WTC11 (cell line): ENCODE measurements around the gene SLC25A38. TPM values are rescaled to one million over a fixed set of nuclear protein-coding genes. Genes with fewer than 3 reads are reported as not detected.
"Not testable (repeated sequence)": the region's sequence is repeated elsewhere in the genome, so short reads cannot be mapped to it uniquely, and the experiment has no call there.

Experiments
- ATAC-seq: fragments of 200-7000 bp; cut with Tn5 transposase; 2 replicates; pipeline ENCODE4 v1.10.0; 2021; ENCODE audit warnings: mild to moderate bottlenecking, moderate library complexity
- CTCF ChIA-PET: fragments of 300-600 bp; sonication (Branson Sonifier 250); formaldehyde crosslinking; loops from one replicate; lab custom pipeline; 2021; ENCODE audit warnings: antibody characterized with exemption; lab: Charles Lee
- POLR2A ChIA-PET: fragments of 350-600 bp; sonication (Branson Sonifier 250); formaldehyde crosslinking; loops from one replicate; lab custom pipeline; 2021; ENCODE audit warnings: antibody characterized with exemption; lab: Charles Lee
- DNase-seq: peaks from one replicate; pipeline ENCODE4 v3.0.0; 2021; ENCODE audit warnings: low spot score
- H3K27ac Mint-ChIP-seq: 2 replicates; pipeline ENCODE4 v1.8.0; 2021; ENCODE audit warnings: mixed read lengths
- H3K27me3 Mint-ChIP-seq: 2 replicates; pipeline ENCODE4 v1.8.0; 2021; ENCODE audit warnings: low read depth, mild to moderate bottlenecking, moderate library complexity, mixed read lengths
- H3K36me3 Mint-ChIP-seq: 2 replicates; pipeline ENCODE4 v1.8.0; 2021; ENCODE audit warnings: mixed read lengths
- H3K4me1 Mint-ChIP-seq: 2 replicates; pipeline ENCODE4 v1.8.0; 2022; ENCODE audit warnings: mixed read lengths
- H3K4me3 Mint-ChIP-seq: 2 replicates; pipeline ENCODE4 v1.8.0; 2021; ENCODE audit warnings: mild to moderate bottlenecking, moderate library complexity, mixed read lengths
- H3K9me3 Mint-ChIP-seq: 2 replicates; pipeline ENCODE4 v1.8.0; 2021; ENCODE audit warnings: mixed read lengths
- AFF4 ChIP-seq: sonication (generic); formaldehyde crosslinking; IDR thresholded peaks from 2 replicates; pipeline ENCODE4 v1.8.1; 2023; ENCODE audit warnings: mild to moderate bottlenecking, missing genetic modification reagents, borderline replicate concordance
- AR ChIP-seq: fragments of 250-450 bp; sonication (Bioruptor Pico); IDR thresholded peaks from 2 replicates; pipeline ENCODE4 v1.9.0; 2021; ENCODE audit warnings: mild to moderate bottlenecking
- ARID4B ChIP-seq: sonication (generic); formaldehyde crosslinking; IDR thresholded peaks from 2 replicates; pipeline ENCODE4 v1.8.0; 2023; ENCODE audit warnings: missing genetic modification reagents, mild to moderate bottlenecking, borderline replicate concordance
- EMX1 ChIP-seq: fragments of 250-450 bp; sonication (Bioruptor Pico); IDR thresholded peaks from 2 replicates; pipeline ENCODE4 v1.8.0; 2021; ENCODE audit warnings: mild to moderate bottlenecking
- ERG ChIP-seq: fragments of 250-450 bp; sonication (Bioruptor Pico); IDR thresholded peaks from 2 replicates; pipeline ENCODE4 v1.8.0; 2021; ENCODE audit warnings: mild to moderate bottlenecking
- GTF2I ChIP-seq: fragments of 250-450 bp; sonication (Bioruptor Pico); conservative IDR thresholded peaks from 2 replicates; pipeline ENCODE4 v1.4.0; 2021; ENCODE audit warnings: mild to moderate bottlenecking
- NFATC4 ChIP-seq: fragments of 250-450 bp; sonication (Bioruptor Pico); IDR thresholded peaks from 2 replicates; pipeline ENCODE4 v1.9.0; 2021; ENCODE audit warnings: mild to moderate bottlenecking
- NR2C2 ChIP-seq: sonication (generic); formaldehyde crosslinking; IDR thresholded peaks from 2 replicates; pipeline ENCODE4 v1.8.0; 2022; ENCODE audit warnings: mild to moderate bottlenecking, missing genetic modification reagents
- OVOL2 ChIP-seq: fragments of 250-450 bp; sonication (Bioruptor Pico); IDR thresholded peaks from 2 replicates; pipeline ENCODE4 v1.9.0; 2021; ENCODE audit warnings: mild to moderate bottlenecking, borderline replicate concordance
- PRRX2 ChIP-seq: fragments of 250-450 bp; sonication (Bioruptor Pico); IDR thresholded peaks from 2 replicates; pipeline ENCODE4 v1.8.0; 2021; ENCODE audit warnings: mild to moderate bottlenecking
- STAT6 ChIP-seq: sonication (generic); formaldehyde crosslinking; conservative IDR thresholded peaks from 2 replicates; pipeline ENCODE4 v1.8.1; 2023; ENCODE audit warnings: mild to moderate bottlenecking, low read depth, missing genetic modification reagents, moderate library complexity
- TEAD1 ChIP-seq: sonication (generic); formaldehyde crosslinking; IDR thresholded peaks from 2 replicates; pipeline ENCODE4 v1.8.0; 2022; ENCODE audit warnings: mild to moderate bottlenecking, missing genetic modification reagents
- ZNF121 ChIP-seq: sonication (generic); formaldehyde crosslinking; IDR thresholded peaks from 2 replicates; pipeline ENCODE4 v1.8.0; 2023; ENCODE audit warnings: missing genetic modification reagents
- ZNF317 ChIP-seq: sonication (generic); formaldehyde crosslinking; IDR thresholded peaks from 2 replicates; pipeline ENCODE4 v1.8.1; 2023; ENCODE audit warnings: low read depth, mild to moderate bottlenecking, moderate library complexity, missing genetic modification reagents, borderline replicate concordance
- ZNF416 ChIP-seq: fragments of 250-450 bp; sonication (Bioruptor Pico); IDR thresholded peaks from 2 replicates; pipeline ENCODE4 v1.9.0; 2021; ENCODE audit warnings: mild to moderate bottlenecking, inconsistent platforms
- ZNF532 ChIP-seq: fragments of 250-450 bp; sonication (Bioruptor Pico); IDR thresholded peaks from 2 replicates; pipeline ENCODE4 v1.9.0; 2021; ENCODE audit warnings: mild to moderate bottlenecking, borderline replicate concordance
- total RNA-seq: library from RNA; stranded (reverse); gene quantifications from 3 replicates; pipeline ENCODE4 v1.2.3, GENCODE V29; 2021

SLC25A38 gene
- total RNA-seq, 1 experiment from 2014 or later = 34.9 TPM

GRCh38 chr3:39414421-39414907, 31.3 kb downstream of the SLC25A38 start (continued):
- TF ChIP-seq ARID4B = no peak
- no peak for TF ChIP-seq OVOL2 (CRISPR knock-in tag)
- TF ChIP-seq STAT6 (CRISPR knock-in tag) = no peak
- no peak for TF ChIP-seq ZNF317 (CRISPR knock-in tag)
- no peak for TF ChIP-seq TEAD1 (CRISPR knock-in tag)
- TF ChIP-seq NR2C2 (CRISPR knock-in tag) = no peak
- TF ChIP-seq ERG (CRISPR knock-in tag) = peak; percentile 90
- 0 out of 2 replicates have a peak, but pooled peaks have one; percentile 33 for TF ChIP-seq AFF4 (CRISPR knock-in tag)

- ATAC-seq, H3K4me3 Mint-ChIP-seq, DNase-seq, H3K27me3 Mint-ChIP-seq, H3K9me3 Mint-ChIP-seq, H3K27ac Mint-ChIP-seq: not testable (repeated sequence)
- Mint-ChIP-seq H3K4me1 (peaks cover 27% of the 10 kb centered on the region), H3K36me3 (peaks cover 35% of the 10 kb centered on the region)
- CTCF ChIA-PET = interaction anchor here (2.3 to 3.3 kb wide), 3 partner anchors 29 to 127 kb away, joined by 5 to 17 read pairs (median 6); no protein-coding TSS in a partner anchor
- POLR2A ChIA-PET = interaction anchor here (1.0 to 1.8 kb wide), 2 partner anchors 10 to 20 kb away, joined by 4 to 10 read pairs; partner anchors contain the start of gene RPSA
- peak; percentile 38; the same call in 1 of the 2 replicates for TF ChIP-seq EMX1 (CRISPR knock-in tag)
- TF ChIP-seq PRRX2 = peak; percentile 76; the same call in 1 of the 2 replicates
- peak; percentile 92 for TF ChIP-seq NFATC4 (CRISPR knock-in tag)
- peak; percentile 96 for TF ChIP-seq ZNF121
- peak; percentile 91 for TF ChIP-seq GTF2I (CRISPR knock-in tag)
- TF ChIP-seq ZNF416 (CRISPR knock-in tag) = peak; percentile 85; the same call in 1 of the 2 replicates
- peak; percentile 85 for TF ChIP-seq AR (CRISPR knock-in tag)
- TF ChIP-seq ZNF532 (CRISPR knock-in tag) = peak; percentile 74; the same call in 1 of the 2 replicates
Measured at GRCh38 chr3:39415302-39415701, 32.1 kb downstream of the SLC25A38 start.
